Activated CD4-positive, alpha-beta T cell treated with anti-CD3 and anti-CD28 coated beads for 24 hours (primary cell): ENCODE measurements around the gene FAM163B.
A peak's percentile ranks its signal among the peaks of the same experiment; 100 is the strongest.

Experiments
- DNase-seq, 2 donors: peaks; one replicate each; pipeline ENCODE4 v3.0.0-alpha.2; 2020; ENCODE audit warnings: low read depth in 2 of 2

The FAM163B gene

DNA sequence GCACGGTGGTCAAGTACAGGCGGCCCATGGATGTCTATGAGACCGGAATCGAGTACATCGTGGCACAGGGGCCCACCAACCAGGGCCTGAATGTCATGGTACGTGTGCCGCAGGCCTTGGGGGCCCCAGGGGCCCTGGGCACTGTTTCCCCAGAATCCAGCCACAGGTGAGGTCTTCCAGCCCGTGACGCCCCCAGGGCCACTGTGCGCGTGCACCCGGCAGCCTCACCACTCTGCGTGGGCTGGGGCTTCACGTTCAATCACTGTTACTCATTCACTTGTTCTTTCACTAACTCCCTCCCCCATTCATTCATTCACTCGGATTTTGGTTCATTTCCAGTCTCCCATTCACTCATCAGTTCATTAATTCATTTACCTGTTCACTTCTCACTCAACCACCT, 62.1 kb downstream of the FAM163B start:
- DNase-seq = no peak

DNA sequence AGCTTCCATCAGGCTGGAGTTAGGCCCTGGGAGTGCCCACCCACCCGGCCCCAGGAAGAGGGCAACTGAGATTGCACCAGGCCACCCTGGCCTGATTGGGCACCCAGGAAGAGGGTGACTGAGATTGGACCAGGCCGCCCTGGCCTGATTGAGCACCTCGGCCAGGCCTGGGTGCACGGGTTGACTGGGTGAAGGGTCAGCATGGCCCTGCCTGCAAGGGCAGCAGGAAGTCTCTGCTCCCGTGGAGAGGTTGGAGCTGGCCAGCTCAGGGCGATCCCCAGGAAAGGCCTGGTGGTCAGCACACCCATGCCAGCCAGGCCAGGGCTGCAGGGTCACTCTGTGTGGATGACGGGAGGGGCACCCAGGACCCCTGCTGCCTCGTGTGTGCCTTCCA, 62.9 kb downstream of the FAM163B start:
- no peak for DNase-seq

DNA sequence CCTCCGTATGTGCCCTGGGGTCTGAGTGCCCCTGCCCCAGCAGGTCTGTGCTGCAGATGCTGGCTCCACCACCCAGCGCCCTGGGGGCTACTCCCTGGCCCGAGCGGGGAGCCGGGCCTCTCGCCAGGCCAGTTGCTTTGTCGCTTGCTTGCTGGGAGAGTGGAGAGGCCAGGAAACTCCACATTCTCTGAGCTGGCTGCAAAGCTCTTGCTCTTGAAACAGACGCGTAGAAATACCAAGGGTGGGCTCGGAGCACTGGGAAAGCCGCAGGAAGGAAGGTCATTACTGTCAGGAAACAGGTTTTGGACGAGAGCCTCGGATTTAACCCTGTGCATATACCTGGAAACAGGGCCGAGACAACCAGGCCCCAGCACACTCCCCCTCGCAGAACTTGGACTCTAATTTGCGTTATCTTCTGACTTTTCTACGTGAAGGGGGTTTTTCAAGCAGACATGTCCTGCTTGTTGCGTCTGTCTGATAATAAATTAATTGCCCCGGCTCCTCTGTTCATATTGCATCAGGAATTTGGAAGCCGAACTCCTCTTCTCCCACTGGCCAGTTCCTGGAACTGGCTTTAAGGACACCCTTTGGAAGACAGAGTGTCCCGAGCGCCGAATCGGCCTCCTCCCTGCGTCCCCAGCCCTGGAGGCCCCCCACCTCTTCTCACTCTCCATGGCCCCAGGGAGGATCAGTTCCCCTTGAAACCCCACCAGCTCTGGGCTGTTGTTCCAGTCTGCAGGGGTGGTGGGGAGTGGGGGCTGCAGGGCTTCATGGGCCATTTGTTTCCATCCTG, 63.5 kb downstream of the FAM163B start:
- no peak for DNase-seq

DNA sequence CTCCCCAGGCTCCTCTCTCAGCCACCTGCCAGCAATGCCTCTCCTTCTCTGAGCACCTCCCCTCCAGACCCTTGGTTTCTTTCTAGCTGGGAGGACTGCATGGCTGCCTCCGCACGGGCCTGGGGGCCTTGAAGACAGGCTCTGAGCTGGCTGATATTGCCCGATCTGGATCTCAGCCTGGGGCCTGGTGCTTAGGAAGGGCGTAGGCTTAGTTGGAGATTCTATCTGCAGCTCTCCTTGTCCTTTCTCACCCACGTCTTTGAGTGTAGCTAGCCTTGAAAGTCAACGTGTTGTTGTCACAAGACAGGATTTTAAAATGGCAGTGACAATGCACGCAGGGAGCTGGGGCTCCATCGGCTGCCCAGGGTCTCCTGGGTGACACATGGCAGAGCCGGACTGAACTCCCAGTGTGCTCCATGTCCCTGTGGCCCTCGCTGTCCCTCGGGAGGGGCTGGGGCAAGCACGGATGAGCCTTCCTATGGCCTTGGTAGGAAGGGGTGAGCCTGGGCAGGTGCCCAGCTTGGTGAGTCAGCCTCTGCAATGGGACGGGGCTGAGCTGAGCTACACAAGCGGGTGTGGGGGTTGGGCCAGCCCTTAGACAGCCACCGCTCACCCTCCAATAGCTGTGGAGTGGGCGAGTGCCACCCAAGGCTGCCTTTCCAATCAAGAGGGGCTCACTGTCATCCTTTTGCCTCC, 65.3 kb downstream of the FAM163B start:
- DNase-seq = no peak

DNA sequence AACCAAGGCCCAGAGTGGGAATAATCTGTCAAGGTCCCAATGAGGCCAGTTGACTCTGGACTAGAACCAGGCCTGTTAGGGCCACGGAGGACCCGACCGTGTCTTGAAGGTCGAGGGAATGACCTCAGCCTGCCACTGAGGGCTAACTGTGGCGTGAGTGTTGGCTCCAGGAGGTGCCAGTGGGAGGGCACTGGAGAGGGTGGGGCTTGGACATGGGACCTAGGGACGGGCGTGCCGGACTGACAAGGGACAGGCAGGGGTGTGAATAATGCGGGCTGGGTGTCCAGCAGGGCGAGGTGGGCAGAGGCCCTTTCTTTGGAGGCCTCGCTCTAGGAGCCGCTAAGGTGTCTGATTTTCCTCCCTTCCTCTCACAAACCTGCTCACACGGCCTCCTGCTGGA, 67.2 kb downstream of the FAM163B start:
- DNase-seq = no peak

DNA sequence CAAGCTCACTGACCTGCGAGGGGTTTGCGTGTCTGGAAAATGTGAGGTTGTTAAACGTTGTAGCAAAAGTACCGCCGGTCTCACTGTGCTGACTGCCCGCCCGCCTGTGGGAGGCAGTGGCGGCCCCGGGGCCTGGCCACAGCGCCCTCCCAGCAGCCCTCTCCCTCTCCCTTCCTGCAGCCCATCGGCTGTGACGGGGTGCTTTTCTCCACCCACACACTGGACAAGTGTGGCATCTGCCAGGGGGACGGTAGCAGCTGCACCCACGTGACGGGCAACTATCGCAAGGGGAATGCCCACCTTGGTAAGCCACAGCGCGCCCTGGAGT, 68.5 kb downstream of the FAM163B start:
- no peak for DNase-seq

DNA sequence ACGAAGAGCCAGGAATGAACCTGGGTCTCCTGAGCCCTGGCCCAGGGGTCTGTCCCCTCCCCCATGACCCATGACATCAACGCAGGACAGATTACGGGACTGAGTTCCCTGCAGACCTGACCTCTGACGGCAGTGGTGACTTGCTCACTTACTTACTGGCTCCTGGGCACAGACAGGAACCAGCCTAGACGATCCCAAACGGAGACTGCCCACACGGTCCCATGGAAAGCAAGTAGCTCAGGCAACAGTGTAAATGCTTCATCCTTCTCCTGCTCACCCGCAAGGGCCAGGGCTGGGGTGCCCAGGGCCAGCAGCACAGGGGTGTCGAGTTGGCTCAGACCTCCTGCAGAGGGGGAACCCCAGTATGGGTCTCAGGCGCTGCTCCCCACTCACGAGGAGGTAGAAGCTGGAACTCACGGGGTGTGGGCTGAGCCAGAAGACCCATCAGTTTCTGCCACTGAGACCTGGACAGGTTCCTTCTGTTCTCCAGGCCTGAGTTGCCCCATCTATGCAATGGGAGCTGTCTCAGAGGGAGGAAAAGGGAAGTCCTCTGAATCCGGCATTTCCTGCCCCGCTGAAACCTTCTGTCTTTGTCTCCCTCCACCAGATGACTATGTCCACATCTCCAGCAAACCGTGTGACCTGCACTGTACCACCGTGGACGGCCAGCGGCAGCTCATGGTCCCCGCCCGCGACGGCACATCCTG, 69.0 kb downstream of the FAM163B start:
- DNase-seq = no peak

DNA sequence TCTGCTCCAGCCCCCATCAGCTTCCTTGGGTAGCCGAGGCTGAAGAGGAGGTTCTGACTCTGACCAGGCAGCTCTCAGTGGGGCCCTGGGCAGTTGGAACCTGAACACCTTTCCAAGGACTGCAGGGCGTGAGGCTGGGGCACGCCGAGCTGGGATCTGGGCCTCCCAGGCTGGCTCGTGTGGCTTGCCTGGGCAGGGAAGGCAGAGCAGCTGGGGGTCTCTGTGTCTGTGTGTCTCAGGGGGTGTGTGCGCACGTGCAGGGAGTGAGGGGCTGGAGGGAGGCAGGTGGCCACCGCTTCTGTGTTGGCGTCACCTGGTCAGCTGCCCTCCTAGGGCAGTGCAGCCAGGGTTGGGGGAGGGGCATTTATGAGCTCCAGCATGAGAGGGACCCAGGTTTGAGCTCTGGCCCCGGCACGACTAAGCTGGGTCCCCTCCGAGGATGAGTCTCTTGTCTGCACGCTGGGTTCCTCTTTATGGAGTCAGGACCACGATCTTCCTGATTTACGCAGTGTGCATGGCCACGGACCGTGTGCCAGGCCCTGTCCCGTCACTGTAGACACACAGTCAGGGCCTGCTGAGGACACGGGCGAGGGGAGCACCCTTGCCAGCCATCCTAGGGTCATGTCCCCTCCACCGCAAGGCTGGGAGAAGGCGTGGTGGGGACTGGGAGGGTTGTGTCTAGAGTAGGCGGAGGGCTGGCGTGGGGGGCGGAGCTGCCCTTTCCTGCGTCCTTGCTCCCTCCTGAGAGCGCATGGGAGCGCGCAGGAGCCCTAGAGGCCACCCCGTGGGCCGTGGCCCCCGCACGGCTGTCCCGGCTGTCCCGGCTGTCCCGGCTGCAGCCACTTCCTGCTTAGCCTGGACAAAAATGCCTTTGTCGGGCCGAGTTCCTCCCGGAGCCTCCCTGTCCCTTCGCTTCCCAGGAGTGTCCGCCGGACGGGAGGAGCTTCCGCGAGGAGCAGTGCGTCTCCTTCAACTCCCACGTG, 70.0 kb downstream of the FAM163B start:
- no peak for DNase-seq

DNA sequence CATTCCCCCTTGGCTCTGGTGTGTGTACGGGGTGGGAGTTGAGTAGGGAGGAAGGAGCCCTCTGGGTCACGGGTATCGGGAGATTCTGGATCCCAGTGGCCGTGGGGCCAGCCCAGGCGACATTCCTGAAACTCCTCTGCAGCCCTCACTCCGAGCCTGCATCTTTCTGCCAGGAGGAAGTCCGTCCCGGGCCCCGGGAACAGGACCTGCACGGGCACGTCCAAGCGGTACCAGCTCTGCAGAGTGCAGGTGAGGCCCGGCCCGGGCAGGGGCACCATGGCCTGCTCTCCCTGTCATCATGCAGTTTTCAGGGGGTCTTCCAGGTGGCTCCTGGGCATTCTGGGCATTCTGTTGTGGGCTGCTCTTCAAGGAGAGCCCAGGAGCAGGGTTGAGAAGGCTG, 71.0 kb downstream of the FAM163B start:
- DNase-seq = no peak

DNA sequence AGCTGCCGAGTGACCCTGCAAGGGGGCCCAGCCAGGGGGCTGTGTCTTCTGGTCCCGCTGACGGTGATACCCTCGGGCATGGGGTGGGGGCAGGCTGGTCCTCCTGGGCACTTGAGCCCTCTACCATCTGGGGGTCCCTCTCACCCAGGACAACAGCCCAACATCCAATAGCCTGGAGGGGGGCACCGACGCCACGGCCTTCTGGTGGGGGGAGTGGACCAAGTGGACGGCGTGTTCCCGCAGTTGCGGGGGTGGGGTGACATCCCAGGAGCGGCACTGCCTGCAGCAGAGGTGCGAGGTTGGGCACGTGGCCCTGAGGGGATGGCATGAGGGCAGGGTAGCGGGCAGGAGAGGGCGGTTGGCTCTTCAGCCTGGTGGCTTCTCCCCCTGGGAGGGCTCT, 71.9 kb downstream of the FAM163B start:
- no peak for DNase-seq

DNA sequence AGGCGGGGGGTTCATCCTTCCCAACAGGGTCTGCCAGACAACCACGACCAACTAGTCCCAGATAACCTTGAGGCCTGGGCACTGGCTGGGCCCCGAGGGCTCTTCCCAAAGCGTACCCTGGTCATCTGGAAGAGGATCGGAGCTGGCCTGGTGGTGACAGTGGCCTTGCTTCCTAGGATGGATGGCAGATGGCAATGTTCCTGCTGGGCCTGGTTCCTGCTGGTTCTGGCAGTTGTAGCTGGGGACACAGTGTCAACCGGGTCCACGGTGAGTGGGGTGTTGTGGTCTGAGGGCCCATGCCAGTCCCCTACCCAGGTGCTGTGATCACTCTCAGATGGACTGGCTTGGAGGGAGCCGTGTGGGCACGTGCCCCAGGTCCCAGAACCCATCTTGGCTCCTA, 72.7 kb downstream of the FAM163B start:
- no peak for DNase-seq

DNA sequence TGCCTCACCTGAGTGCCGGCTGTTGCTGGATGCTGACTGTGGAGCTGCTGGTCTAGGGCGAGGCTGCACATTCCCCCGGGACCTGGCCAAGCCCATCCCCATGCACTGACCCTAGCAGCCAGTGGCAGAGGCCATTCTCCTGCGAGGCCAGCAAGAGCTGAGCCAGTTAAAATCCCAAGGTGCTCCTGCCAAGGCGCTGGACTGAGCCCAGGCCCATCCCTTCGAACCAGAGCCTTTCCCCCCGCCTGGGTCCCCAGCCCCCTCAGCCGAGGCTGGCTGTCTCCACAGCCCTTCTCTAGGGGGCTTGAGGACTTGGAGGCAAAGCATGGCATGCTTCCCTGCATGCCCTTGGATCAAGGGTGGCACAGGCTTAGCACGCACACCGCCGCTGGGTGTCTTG, 73.1 kb downstream of the FAM163B start:
- no peak for DNase-seq

DNA sequence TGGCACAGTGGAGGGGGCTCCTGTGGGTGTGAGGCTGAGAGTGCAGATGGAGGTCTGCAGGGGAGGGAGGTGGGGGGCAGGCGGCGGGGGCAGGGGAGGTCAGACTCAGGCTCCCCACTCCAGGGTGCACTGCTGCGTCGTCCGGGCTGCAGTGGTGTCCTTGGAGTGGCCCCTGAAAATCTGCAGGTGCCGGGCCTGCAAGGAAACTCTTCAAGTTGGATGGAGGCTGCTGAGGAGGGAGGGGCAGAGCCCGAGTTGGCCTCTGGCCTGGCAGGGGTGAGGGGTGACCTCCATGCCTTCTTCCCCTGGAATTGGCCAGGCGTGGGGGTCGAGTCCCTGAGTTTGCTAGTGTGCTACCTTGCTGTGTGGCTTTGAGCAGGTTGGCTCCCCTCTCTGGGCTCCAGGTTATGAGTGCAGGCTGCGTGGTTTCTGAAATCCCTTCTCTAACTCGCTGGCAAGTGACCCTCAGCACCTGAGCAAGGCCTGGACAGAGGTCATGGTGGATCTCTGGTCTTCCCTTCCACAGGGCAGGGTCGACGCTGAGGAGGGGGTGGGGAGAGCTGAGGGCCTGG, 73.8 kb downstream of the FAM163B start:
- no peak for DNase-seq

DNA sequence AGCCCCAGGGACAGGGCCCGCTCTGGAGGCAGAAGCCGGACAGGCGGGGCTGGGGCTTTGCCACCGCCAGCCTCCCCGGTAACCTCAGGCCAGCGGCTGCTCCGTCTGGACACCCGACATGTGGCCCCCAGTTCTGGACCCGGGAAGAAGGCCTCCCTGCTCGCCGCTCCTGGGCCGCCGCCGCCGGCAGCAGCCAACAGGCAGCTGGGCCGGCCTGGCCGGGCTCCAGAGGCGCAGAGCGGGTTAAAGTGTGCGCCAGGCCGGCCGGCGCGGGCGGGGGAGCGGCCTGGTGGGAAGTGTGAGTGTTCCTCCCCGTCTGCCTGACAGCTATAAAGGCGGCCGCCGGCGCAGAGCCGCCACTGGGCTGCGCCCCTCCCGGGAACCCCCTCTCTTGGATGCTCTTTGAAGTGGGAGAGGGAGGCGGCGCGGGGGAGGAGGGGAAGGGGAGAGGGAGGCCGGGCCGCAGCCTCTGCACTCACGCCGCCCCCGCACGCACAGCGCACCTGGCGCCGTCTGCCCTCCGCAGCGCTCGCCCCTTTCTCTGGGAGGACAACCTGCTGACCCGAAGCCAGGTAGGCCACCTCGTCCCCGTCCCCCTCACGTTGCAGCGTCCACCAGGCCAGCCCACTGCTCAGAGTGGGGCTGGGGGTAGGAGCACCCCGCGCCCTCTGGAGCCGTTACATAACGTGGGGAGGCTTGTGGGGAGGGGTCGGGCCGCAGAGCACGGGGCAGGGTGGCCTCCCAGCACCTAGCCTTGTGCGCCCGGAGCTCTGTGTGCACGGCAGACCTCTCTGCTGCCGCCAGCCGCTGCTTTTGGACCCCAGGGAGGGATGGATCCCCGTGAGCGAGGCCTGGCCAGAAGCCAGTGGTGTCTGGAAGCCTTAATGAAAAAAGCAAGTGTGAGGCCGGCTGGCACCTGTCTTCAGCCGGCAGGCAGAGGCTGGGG, 74.6 kb downstream of the FAM163B start, which contains the start of gene ADAMTSL2:
Gene ADAMTSL2, plus strand, starts transcription at position 359 of the 946 bp plus-strand sequence. CDS start 2,009 bp downstream, outside the sequence.
- peak; percentile 3 to 22 for DNase-seq

DNA sequence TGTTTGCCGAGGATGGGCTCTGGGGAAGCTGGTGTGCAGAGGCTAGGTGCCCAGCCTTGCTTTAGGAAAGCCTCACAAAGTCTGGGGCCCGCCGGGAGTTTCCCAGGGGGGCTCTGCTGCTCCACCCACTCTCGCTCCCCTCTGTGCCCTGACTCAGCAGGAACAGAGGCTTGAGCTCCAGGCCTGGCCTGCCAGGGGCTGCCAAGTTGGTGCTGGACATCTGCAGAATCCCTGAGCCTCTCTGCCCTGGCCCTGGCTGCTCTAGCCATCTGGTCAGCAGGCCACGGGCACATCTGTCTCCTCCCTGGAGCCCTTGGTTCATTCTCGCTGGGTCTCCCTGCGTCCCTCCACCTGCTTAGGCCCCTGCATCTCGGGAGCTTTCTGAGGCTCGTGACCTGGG, 75.3 kb downstream of the FAM163B start:
- DNase-seq = no peak

DNA sequence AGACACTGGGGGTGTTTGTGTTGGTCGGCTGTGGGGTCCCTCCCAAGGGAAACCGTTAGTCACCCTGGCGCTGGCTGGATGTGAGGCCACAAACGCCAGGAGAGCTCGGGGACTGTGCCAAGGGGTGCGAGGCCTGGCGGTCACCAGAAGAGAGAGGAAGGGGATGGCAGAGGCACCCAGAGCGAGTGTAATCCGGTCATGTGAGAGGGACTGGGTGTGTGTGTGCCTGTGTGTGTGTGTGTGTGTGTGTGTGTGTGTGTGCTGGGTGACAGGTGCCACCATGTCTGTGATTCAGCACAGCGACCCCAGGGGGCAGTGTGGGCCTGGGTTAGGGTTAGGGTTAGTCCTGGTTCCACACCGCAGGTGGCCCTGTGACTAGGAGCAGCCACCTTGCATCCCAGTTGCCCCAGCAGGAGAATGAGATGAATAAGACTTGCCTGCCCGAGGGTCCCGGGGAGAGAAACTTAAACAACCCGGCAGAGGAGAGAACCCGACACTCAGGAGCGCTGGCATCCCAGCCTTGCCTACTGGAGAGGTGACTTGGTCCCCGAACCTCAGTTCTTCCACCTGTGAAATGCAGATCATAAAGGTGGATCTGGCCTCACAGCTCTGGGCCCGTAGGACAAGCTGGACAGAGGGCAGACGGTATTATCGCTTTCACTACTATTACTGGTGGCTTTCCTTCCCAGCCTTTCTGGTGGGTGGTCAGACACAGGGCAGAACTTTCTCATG, 76.1 kb downstream of the FAM163B start:
- peak; percentile 46 to 67 for DNase-seq

DNA sequence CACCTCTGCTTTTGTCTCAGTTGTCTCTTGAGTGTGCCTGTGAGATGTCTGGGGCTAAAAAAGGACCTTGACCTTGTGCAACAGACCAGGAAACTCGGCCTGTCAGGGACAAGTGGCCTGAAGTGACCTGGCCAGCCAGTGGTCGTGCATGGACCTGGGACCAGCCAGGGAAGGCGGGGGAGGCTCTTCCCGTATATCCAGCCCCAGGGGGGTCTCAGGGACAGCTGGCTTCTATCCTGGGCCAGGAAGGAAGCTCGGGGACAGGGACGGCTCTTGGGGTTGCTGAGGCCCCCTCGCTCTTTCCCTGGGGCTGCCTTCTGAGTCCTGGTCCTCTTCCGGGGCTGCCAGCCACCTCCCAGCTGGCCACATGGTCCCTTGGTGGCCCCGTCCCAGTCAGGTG, 77.9 kb downstream of the FAM163B start:
- DNase-seq = no peak

DNA sequence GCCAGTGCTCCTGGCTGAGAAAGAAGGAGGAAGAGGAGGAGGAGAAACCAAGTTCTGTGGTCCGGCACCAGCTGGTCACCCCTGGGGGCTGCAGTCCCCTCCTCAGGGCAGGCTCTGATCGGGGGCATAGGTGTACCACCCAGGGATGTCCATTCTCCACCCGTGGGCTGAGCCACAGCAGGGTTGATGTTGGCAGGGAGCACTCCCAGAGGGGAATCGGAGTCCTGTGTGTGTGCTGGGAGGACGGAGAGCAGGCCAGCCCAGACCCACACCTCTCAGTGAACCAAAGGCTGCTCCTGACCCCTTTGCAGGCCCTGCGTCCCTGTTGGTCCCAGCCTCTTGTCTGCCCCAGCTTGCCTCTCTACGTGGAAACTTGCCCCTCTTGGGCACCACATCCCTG, 79.3 kb downstream of the FAM163B start:
- DNase-seq = no peak

DNA sequence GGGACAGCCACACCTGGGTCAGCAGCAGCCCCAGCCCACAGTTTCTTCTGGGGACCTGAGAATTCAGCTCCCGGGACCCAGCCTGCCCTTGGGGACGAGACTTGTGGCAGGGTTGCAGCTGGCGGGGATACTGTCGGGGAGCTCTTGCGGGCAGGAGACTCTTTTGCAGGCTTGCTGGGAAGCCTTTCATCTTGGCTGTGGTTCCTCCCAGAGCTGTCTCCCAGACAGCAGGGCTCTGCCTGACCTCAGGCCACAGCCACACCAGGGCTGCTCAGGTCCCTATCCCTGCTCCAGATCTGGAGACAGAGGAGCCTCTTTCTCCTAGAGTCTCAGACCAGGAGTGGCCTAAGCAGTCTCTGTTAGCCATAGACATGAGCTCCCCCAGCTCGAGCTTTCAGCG, 79.7 kb downstream of the FAM163B start:
- DNase-seq = no peak

DNA sequence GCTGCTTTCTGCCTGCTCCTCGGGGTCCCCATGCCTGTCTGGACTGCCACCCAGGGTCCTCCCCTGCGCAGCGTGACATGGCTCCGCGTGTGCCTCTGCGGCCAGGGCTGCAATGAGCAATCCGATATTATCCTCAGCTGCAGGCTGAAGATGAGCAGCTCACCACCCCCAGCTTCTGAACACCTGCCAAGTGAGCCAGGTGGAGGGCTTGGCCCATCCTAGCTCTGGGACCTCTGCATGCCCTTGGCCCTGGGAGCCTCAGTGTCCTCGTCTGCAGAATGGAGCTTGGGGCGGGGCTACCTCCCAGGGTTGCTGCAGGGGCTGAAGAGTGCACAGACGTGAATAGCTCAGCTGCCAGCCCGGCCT, 80.3 kb downstream of the FAM163B start:
- DNase-seq = no peak
